BE2C (cell line): ENCODE measurements around the gene FOSL2.

Experiments
- DNase-seq: peaks from one replicate; pipeline ENCODE4 v3.0.0-alpha.2; 2020
- H3K27me3 ChIP-seq: fragments of 250-450 bp; sonication (Bioruptor Pico); 2 replicates; pipeline ENCODE4 v1.5.1; 2020; ENCODE audit warnings: mild to moderate bottlenecking
- H3K36me3 ChIP-seq: fragments of 250-450 bp; sonication (Bioruptor Pico); 2 replicates; pipeline ENCODE4 v1.5.1; 2020; ENCODE audit warnings: mild to moderate bottlenecking
- H3K4me1 ChIP-seq: fragments of 250-450 bp; sonication (Bioruptor Pico); 2 replicates; pipeline ENCODE4 v1.5.1; 2020
- H3K4me3 ChIP-seq: 2 replicates; pipeline ENCODE4 v1.5.1; 2011; ENCODE audit warnings: low read depth, low read length
- H3K9me3 ChIP-seq: fragments of 250-450 bp; sonication (Bioruptor Pico); 2 replicates; pipeline ENCODE4 v1.5.1; 2020
- TF ChIP-seq, protein P1 (sequence below): IDR thresholded peaks from 2 replicates; pipeline ENCODE4 v1.5.1; 2012; ENCODE audit warnings: mild to moderate bottlenecking, low read depth, low read length

FOSL2 gene

DNA sequence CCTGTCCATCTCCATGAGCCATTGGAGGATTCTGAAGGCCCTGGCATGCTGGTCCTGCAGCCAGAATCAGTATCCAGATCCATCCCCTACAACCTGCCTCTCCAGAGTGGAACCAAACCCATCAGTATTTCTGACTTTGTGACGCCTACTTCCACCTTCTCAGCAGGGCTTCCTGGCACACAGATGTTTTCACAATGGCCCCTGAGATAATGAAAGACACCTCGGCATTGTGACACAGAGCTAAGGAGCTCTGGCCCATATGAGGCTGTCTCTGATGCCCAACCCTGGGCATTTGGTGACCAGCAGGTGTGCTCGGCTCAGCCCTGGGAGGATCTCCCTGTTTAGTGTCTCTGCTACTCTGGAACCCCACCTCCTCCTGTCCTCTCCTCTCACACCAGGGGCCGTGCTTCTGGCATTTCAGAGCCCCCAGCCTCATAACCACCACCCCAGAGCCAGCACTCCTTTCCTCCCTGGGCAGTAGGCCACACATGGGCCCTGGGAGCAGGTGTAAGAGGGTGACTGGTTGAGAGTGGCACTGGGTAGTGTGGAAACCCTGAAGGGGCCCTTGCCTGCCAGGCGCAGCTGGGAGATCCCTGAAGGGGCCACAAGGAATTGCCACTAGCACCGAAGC lies 38.2 kb downstream of the FOSL2 start:
- Histone ChIP-seq H3K4me3 (no peak overlapping the region), H3K9me3 (no peaks in the 10 kb centered on the region), H3K36me3 (no peaks in the 10 kb centered on the region), H3K27me3 (no peaks in the 10 kb centered on the region), H3K4me1 (no peaks in the 10 kb centered on the region)
- DNase-seq, result no peak
- TF ChIP-seq, protein P1, sequence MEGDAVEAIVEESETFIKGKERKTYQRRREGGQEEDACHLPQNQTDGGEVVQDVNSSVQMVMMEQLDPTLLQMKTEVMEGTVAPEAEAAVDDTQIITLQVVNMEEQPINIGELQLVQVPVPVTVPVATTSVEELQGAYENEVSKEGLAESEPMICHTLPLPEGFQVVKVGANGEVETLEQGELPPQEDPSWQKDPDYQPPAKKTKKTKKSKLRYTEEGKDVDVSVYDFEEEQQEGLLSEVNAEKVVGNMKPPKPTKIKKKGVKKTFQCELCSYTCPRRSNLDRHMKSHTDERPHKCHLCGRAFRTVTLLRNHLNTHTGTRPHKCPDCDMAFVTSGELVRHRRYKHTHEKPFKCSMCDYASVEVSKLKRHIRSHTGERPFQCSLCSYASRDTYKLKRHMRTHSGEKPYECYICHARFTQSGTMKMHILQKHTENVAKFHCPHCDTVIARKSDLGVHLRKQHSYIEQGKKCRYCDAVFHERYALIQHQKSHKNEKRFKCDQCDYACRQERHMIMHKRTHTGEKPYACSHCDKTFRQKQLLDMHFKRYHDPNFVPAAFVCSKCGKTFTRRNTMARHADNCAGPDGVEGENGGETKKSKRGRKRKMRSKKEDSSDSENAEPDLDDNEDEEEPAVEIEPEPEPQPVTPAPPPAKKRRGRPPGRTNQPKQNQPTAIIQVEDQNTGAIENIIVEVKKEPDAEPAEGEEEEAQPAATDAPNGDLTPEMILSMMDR, result no peak

DNA sequence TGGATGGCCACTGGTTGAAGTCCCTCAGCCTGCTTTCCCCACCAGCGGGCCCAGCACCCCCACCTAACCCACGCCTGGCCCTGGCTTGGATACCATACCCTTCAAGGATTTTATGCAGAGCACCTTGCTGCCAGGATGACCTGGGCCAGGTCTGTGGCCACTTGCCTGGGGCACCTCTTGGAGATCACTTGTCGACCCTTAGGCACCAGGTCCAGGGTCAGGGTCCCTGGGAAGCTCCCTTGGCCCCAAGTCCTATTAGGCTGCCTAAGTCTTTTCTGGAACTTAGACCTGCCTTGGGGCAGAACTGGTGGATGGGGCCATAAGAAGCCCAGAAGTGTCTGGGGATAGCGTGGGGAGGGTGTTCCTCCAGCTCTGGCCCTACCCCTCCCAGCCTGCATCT lies 39.1 kb downstream of the FOSL2 start:
- H3K4me3 ChIP-seq, result no peak overlapping the region
- DNase-seq, result no peak
- TF ChIP-seq, protein P1, result no peak
- H3K27me3 ChIP-seq, result no peaks in the 10 kb centered on the region
- no peaks in the 10 kb centered on the region for H3K36me3 ChIP-seq
- H3K9me3 ChIP-seq, result no peaks in the 10 kb centered on the region
- no peaks in the 10 kb centered on the region for H3K4me1 ChIP-seq

DNA sequence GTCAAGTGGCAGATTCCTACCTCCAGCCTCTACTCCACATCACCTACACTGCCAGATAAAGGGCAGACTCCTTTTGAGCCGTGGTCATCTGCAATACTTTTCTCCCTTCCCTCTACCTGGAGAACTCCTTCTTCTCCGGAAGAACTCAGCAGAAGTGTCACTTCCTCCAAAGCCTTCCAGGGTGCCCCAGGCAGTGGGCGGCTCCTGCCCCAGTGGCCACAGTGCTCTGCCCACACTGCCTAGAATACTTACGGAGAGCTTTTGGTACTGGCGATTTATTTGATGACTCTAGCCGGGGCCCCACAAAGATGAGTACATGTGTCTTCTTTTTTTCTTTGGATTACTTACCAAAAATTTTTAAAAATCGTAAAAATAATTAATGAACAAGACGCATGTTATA lies 39.7 kb downstream of the FOSL2 start:
- Histone ChIP-seq H3K36me3 (no peaks in the 10 kb centered on the region), H3K4me1 (no peaks in the 10 kb centered on the region), H3K9me3 (no peaks in the 10 kb centered on the region), H3K4me3 (no peak overlapping the region), H3K27me3 (no peaks in the 10 kb centered on the region)
- TF ChIP-seq, protein P1, result no peak
- DNase-seq, result no peak

DNA sequence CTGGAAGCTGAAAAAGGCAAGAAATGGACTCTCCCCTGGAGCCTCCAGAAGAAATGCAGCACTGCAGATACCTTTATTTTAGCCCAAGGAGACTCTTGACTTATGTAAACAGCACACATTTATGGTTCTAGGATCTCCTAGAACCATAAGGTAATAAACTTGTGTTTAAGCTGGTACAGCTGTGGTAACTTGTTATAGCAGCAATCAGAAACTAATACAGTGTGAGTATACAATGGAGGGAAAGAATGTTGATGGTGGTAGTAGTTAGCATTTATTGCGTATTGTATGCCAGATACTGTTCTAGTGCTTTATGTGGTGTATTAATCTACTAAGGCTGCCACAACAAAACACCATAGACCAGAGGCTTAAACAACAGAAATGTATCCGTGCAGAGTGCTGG lies 40.6 kb downstream of the FOSL2 start:
- TF ChIP-seq, protein P1, result no peak
- DNase-seq, result no peak
- Histone ChIP-seq H3K4me1 (no peaks in the 10 kb centered on the region), H3K36me3 (no peaks in the 10 kb centered on the region), H3K27me3 (no peaks in the 10 kb centered on the region), H3K4me3 (no peak overlapping the region), H3K9me3 (no peaks in the 10 kb centered on the region)

DNA sequence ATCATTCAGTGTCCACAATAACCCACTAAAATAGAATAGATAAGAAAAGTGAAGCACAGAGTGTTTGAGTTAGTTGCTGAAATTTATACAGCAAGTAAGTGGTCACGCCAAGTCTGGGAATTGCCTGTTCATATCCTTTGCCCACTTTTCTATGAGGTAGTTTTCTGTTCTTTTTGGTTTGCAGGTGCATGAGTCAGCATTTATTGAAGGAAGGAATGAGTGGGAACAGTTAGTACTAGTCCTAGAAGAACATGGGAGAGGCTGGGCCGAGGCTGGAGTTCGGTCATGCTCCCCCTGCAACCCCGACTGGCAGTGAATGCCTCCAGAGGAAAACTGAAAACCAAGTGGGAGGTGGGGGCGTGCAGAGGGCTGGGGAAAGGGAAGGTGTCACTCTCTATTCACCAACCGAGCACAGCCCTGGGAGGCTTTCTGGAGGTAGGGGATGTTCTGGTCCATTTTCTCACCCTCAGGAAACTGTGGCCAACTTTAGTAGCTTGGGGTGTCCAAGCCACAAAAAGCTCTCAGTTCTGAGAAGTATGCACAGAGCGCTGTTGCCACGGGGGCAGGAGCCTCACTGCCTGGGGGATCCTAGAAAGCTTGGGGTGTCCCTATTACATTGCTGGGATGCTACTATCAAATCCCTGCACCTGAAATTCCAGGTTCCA lies 41.4 kb downstream of the FOSL2 start:
- no peaks in the 10 kb centered on the region for H3K36me3 ChIP-seq
- no peaks in the 10 kb centered on the region for H3K9me3 ChIP-seq
- TF ChIP-seq, protein P1, result no peak
- DNase-seq, result no peak
- no peaks in the 10 kb centered on the region for H3K27me3 ChIP-seq
- no peaks in the 10 kb centered on the region for H3K4me1 ChIP-seq
- no peak overlapping the region for H3K4me3 ChIP-seq

DNA sequence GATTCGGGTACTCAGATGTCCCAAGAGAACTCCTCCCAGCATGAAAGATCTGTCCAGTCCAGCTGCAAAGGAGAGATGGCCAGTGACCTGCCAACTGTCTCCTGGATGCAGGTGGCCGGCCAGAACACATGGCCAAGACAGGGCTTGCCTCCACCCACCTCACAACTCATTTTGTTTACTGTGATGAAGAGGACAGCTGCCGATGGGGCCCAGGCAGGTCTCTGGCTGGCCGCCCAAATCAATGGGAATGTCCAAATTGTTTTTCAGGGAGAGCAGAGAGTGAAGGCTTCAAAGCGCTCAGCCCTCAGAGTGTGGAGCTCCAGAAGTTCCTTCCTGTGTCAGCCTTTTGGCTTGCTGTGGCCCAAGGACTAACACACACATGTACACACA lies 41.9 kb downstream of the FOSL2 start:
- TF ChIP-seq, protein P1, result no peak
- H3K27me3 ChIP-seq, result no peaks in the 10 kb centered on the region
- no peak overlapping the region for H3K4me3 ChIP-seq
- no peaks in the 10 kb centered on the region for H3K9me3 ChIP-seq
- no peaks in the 10 kb centered on the region for H3K4me1 ChIP-seq
- H3K36me3 ChIP-seq, result no peaks in the 10 kb centered on the region
- no peak for DNase-seq
